Measurements from ENCODE around the gene EIF4A3.
A peak's percentile ranks its signal among the peaks of the same experiment; 100 is the strongest.

EIF4A3 gene

GRCh38 chr17:80147035-80147822 is at the start of gene EIF4A3:
Gene EIF4A3, minus strand, starts transcription at chr17:80147128. Its CDS starts 167 bp downstream, at chr17:80146961.
- peak; percentile 98 for DNase-seq (ENCODE audit: low spot score)

DNA sequence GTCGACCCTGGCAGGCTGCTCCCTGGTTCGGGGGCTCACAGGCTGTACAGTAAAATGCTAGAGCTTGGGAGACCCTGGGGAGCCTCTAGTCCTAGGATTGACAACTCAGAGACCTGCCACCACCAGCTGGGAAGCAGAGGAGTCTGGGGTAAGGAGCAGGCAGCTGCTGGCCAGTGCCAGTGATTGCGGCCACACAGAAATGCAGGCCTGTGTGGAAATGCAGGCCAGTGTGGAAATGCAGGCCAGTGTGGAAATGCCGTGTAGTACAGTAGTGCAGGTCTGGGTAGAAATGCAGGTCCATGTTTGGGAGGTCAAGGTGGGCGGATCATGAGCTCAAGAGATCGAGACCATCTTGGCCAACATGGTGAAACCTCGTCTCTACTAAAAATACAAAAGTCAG is 49.7 kb upstream of the EIF4A3 start:
- DNase-seq (ENCODE audit: low spot score), result no peak

GRCh38 chr17:80195671-80196529 is 49.0 kb upstream of the EIF4A3 start:
- DNase-seq (ENCODE audit: low spot score), result no peak

GRCh38 chr17:80195141-80195540 is 48.2 kb upstream of the EIF4A3 start:
- DNase-seq (ENCODE audit: low spot score), result no peak

- DNase-seq (ENCODE audit: low spot score), result no peak
Measured at GRCh38 chr17:80191865-80192661, 45.1 kb upstream of the EIF4A3 start.

DNA sequence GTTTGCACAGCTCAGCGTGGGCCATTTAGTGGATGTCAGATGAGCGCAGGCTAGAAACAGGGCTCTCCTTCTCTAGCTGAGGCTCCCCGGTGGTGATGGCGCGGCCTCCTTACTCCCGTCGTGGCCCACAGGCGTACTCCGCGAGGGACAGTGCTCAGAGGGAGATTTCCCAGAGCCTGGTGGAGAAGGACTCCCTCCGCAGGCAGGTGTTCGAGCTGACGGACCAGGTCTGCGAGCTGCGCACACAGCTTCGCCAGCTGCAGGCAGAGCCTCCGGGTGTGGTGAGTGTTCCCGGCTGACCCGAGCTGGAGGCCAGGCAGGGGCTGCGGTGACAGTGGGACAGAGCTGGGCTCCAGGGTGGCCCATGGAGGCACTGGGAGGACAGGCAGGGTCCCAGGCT is 44.3 kb upstream of the EIF4A3 start:
- no peak for DNase-seq (ENCODE audit: low spot score)

DNA sequence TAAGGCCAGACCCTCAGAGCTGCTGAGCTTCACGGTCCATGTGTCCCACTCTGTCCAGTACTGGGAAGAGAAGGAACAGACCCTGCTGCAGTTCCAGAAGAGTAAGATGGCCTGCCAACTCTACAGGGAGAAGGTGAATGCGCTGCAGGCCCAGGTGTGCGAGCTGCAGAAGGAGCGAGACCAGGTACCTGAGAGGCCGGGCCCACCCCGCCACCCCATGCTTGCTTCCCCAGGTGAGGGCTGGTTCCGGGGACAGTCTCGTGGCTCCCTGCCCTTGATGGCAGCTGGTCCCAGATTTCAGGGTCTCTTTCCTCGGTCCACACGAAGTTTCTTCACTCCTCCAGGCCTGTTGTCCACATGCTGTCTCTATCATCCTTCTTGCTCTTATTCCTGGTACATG is 43.8 kb upstream of the EIF4A3 start:
- DNase-seq (ENCODE audit: low spot score), result no peak

DNA sequence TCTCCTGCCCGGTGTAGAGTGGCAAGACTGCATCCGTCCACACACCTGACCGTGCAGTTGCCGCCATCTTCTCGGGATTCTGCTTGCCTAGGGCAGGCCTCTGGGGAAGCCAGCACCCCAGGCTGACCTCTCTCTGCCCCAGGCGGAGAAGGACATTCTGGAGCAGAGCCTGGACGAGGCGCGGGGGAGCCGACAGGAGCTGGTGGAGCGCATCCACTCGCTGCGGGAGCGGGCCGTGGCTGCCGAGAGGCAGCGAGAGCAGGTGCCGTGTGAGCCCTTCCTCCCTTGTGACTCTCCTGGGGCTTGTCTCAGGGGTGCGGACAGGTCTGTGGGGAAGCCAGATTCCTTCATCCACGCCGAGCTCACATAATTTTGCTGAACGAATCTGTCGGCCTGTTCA is 42.7 kb upstream of the EIF4A3 start:
- DNase-seq (ENCODE audit: low spot score), result no peak

DNA sequence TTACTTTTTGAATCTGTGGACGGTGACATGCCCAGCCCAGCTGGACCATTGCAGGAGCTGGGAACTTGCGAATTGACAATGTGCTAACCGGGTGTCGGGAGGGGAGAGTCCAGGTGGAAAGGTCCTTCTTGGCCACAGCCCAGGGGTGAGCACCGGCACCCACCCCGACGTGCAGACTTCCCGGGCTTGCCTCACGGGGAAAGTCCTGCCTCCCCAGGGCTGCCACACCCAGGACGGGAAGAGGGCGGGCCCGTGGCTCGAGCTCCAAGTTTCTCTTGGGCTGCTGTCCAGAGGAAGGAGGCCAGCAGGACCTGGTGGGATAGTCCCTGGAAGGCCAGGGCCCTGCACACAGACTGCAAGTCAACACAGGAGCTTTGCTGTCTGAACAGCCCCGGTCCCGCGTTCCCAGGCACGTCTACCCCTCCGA is 40.6 kb upstream of the EIF4A3 start:
- no peak for DNase-seq (ENCODE audit: low spot score)

- DNase-seq (ENCODE audit: low spot score), result no peak
Measured at GRCh38 chr17:80187090-80187489, 40.2 kb upstream of the EIF4A3 start.

DNA sequence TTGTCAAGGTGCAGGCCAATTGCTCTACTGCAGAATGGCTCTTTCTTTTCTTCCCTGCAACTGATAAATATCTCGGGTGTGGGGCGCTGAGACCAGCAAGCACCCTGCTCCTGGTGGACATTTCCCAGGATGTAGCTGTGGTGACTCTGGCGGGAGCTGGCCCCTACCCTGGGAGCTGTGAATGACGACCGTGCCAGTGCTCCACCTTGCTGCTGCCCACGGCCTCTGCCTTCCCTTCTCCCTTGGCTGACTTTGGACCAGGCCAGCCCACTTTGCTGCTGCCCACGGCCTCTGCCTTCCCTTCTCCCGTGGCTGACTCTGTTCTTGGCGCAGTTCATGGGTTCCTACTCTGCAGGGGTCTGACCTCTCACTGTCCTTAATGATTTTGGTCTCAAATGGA is 39.0 kb upstream of the EIF4A3 start:
- no peak for DNase-seq (ENCODE audit: low spot score)

DNA sequence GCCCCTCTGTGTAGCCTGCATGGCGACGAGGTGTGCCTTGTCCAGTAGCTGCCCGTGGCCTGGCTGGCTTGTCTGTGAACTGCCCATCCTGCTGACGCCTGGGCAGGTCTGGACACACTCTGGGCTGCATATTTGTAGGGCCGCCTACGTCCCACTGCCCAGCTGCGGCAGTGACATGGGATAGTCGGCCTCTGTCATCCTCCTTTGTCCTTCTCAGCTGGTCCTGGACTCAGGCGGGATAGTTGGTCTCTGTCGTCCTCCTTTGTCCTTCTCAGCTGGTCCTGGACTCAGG is 37.4 kb upstream of the EIF4A3 start:
- DNase-seq (ENCODE audit: low spot score), result no peak

GRCh38 chr17:80183581-80184422 is 36.9 kb upstream of the EIF4A3 start:
- no peak for DNase-seq (ENCODE audit: low spot score)

DNA sequence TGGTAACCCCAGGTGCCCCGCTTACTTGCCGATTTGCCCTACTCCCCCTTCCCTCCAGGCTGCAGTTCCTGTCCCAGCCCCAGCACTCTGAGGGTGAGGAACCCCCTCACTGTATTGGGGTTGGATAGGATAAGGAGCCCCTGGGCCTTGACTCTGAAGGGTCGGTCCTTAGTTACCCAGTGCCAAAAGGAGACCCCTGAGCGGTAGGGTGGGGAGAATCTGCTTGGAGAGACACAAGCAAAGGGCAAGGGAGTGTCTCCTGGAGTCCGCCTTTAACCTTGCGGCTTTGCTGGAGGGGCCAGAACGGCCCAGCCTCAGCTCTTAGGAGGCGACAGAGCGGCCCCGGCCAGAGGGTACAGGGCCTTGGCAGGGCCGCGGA is 35.9 kb upstream of the EIF4A3 start:
- DNase-seq (ENCODE audit: low spot score), result no peak

- no peak for DNase-seq (ENCODE audit: low spot score)
Measured at GRCh38 chr17:80182118-80182844, 35.4 kb upstream of the EIF4A3 start.

DNA sequence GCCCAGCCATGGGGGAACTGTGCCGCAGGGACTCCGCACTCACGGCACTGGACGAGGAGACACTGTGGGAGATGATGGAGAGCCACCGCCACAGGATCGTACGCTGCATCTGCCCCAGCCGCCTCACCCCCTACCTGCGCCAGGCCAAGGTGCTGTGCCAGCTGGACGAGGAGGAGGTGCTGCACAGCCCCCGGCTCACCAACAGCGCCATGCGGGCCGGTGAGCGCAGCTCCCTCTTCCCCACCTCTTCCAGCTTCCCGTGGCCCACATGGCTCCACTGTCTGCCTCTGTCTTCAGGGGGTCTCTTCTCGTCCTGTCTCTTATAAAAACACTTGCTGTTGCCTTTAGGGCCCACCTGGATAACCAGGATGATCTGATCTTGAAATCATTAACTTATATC is 34.5 kb upstream of the EIF4A3 start:
- no peak for DNase-seq (ENCODE audit: low spot score)

GRCh38 chr17:80180192-80180591 is 33.3 kb upstream of the EIF4A3 start:
- DNase-seq (ENCODE audit: low spot score), result no peak

DNA sequence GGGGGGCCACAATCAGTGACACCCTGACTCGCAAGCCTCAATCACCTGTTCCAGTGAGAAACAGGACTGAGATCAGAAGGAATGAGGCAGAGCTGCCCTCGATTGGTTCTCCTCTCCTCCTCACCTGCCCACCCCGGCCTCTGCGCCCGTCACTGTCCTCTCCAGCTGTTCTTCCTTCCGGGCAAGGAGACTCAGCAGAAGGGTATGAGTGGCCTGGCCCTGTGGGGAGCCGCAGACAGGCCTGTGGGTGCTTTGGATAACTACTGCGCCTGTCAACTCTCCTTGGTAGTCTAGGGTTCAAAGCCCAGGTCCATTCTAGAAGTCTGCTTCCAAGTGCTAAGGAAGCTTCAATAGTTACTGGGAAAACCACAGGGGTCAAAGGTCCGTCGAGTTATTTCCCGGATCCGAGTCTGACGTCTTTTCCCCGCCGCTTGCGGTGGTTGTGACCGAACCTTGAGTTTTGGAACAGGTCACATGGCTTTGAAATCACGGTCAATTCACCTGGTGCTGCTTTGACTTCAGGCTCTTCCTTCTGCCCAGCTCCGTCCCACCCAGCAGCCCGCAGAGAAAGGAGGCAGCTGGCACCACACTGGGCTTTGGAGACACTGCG is 31.2 kb upstream of the EIF4A3 start:
- no peak for DNase-seq (ENCODE audit: low spot score)

- DNase-seq (ENCODE audit: low spot score), result no peak
Measured at GRCh38 chr17:80176757-80177156, 29.8 kb upstream of the EIF4A3 start.

DNA sequence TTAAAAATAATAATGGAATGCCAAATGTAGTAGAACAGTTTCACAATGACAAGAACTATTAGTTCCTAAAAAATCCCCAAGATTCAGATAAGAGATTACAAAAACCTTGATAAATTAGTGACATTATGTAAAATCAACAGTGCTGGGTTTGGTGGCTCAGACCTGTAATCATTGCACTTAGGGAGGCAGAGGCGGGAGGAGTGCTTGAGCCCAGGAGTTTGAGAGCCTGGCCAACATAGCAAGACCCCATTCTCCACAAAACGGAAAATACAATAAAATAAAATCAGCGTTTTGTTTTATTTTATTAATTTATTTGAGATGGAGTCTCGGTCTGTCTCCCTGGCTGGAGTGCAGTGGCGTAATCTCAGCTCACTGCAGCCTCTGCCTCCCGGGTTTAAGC is 27.0 kb upstream of the EIF4A3 start:
- DNase-seq (ENCODE audit: low spot score), result no peak

DNA sequence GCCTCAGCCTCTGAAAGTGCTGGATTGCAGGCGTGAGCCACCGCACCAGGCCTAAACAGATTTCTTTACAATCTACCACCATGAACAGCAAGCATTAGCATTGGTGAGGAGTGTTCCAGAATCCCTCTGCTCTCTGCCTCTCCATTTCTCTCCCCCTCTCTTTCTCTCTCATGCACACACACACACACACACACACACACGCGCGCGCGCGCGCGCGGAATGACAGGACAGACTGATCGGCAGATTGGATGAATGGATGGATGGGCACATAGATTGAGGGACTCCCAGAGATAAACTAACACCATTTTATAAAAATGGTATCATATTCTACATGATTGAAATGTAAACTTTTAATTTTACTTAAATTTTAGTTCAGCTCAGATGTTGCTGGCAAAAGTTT is 26.2 kb upstream of the EIF4A3 start:
- no peak for DNase-seq (ENCODE audit: low spot score)
